Lung microvascular endothelial cell (primary cell): ENCODE data around the gene KATNB1. TPM values are rescaled to one million over a fixed set of nuclear protein-coding genes. Genes with fewer than 3 reads are reported as not detected.
"Not testable (repeated sequence)": the region's sequence is repeated elsewhere in the genome, so short reads cannot be mapped to it uniquely, and the experiment has no call there.

ENCODE experiments used
- DNase-seq, 2 donors: peaks; one replicate each; pipeline versions ENCODE4 v3.0.0 to v3.0.0-alpha.2; 2010; ENCODE audit warnings: low read depth in 2 of 2
- total RNA-seq: library from RNA; depleted of rRNA; stranded (reverse); fragments of >200 nt; gene quantifications from 2 replicates; pipeline ENCODE4 v1.2.1, GENCODE V29; 2014

KATNB1 gene
- total RNA-seq, 1 donor from 2014 or later = 23.2 TPM

- DNase-seq = peak in 1 of 2 donors; percentile 74
Measured at GRCh38 chr16:57791195-57791892, 55.8 kb downstream of the KATNB1 start.

GRCh38 chr16:57791893-57792461, 56.4 kb downstream of the KATNB1 start:
- DNase-seq = no peak

DNA sequence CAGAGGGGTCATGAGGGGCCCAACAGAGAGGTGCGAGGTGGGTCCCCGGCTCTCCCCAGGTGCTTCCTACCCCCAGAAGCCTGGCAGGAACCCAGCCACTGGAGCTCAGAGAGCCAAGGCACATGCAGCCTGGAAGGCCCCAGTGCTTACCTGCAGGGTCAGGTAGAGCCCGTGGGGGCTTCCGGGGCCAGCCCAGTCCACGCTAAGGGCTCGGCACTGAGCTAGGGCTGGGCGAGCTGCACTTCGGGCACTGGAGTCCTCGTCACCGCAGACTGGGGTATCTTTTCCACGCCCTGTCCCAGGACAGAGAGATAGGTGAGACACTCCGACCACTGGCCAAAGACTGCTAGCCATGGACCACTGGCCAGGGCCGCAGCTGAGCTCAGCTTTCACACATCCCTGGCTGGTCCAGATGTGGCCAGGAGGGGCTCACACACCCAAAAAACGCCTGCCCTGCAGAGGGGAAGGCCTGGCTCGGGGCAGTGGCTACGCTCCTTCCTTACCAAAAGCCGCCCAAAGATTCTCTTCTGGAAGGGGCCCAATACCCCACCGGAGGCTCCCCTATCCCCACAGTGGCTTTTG, 59.4 kb downstream of the KATNB1 start:
- DNase-seq = no peak

DNA sequence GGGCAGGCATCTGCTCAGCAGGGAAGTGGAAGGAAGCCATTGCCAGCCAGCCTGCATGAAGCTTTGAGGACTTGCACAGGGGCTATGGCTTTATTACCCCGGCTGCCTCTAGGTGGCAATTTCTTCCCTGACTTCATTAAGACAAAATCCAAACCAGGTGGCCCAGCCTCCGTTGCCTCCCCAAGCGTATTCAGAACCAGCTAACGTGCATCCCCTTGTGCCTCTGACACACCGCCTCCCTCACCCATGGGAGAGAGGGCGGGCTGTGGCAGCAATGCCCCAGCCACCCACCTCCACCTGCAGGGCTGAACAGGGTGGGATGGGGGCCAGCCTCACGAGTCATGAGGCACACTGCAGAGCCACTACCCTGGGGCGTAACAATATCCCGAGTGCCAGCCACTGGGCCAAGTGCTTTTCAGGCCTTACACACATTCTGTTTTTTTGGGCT, 59.9 kb downstream of the KATNB1 start:
- DNase-seq = peak; percentile 57 to 60

DNA sequence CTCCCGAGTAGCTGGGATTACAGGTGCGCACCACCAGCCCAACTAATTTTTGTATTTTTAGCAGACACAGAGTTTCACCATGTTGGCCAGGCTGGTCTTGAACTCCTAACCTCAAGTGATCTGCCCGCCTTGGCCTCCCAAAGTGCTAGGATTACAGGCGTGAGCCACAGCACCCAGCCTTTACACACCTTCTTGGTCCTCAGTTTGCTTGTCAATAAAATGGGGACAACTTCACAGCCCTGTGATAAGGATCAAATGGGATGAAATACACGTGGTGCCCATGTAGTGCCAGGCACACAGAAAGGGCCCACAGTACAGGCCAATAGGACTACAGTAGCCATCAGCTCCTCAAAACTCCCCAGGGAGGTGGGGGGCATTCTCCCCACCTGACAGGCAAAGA, 60.4 kb downstream of the KATNB1 start:
- DNase-seq = not testable (repeated sequence)

- no peak for DNase-seq
Measured at GRCh38 chr16:57797216-57797525, 61.6 kb downstream of the KATNB1 start.

GRCh38 chr16:57797526-57798266, 62.1 kb downstream of the KATNB1 start:
- DNase-seq = no peak

GRCh38 chr16:57798267-57798810, 62.8 kb downstream of the KATNB1 start:
- DNase-seq = no peak

DNA sequence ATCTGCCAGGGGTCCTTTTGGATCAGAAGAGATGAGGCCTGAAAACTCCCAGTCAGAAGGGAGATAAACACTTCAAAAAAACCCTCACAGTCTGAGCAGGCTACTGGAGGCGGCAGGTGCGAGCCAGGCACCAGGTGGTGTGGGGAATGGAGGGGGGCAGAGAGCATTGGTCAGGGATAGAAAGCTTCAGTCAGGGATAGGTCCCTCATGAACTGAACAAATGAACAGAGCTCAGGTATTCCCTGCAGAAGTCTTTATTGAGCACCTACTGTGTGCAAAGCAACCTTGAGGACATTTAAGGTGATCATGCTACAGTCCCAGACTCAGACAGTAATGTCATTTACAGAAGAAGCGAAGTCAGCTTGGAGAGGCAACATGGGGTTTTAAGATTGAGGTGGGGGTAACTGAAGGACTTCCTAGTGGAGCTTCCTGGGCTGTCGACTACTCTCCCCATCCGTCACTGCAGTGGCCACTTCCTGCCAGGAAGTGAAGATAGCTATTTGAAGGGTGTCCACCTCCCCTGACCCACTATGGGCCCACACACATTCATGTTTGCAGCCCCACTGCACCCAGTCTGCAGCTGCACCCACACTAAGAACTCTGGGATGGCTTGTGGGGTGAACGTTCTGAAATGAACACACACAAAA, 63.5 kb downstream of the KATNB1 start:
- DNase-seq = no peak

DNA sequence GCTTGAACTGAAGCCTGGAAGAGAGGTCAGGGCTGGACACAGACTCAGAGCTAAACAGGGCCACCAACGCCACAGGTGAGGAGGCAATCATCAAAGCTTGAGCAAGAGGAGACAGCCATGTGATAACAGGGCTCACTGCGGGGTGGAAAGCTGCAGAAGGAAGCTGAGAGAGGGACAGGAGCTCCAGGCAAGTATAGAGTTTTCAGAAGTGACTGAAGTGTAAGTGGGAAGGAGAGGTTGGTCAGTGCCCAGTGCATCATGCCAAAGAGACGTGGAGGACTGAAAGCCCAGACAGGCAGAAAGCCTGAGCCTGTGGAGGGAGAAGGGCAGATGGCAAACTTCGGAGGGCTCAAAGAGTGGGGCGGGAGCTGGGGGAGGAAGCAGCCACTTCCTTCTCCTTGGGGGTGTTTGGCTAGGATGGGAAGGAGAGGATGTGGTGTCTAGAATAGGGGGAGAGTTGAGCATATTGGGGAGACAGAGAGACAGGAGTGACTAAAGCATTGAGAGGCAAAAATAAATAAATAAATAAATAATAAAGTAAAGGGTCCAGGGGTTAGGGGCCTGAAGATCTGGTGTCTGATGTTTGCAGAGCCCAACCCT, 64.1 kb downstream of the KATNB1 start:
- peak in 1 of 2 donors; percentile 23 for DNase-seq

DNA sequence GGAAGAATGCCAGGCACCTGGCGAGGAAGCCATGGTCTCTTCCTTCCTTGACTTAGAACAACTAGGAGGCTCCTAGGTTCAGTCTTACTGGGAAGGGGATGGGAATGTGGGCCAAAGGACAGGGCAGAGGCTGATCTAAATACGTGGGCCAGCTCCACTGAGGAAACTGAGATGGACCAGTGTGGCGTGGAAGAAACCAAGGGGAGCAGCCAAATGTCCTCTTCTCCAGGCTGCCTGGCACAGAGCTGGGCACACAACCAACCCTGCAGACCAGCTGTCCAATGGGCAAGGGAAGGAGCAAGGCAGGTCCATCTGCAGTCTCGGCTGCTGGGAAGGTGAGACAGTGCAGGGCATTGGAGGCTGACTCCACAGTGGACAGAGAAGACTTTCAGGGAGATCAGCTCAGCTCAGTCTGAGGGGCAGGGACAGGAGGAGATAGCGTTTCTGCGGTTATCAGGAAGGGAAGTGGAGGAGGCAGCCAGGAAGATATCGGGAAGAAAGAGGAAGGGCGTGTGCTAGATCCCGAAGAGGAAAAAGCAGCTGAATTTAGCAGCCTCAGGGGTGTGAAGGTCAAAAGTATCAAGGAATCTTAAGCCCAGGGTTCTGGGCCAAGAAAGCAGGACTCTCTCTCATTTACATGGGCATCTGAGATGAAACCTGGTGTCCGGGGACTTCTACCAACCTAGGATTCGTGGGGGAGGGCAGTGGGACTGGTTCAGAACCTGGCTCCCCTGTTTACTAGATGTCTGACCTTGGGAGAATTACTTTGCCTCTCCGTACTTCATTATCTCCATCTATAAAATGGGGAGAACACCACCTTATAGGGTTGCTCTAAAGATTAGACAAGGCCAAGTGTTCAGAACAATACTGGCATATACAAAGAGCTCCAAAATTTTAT, 64.9 kb downstream of the KATNB1 start:
- DNase-seq = peak in 1 of 2 donors; percentile 19

DNA sequence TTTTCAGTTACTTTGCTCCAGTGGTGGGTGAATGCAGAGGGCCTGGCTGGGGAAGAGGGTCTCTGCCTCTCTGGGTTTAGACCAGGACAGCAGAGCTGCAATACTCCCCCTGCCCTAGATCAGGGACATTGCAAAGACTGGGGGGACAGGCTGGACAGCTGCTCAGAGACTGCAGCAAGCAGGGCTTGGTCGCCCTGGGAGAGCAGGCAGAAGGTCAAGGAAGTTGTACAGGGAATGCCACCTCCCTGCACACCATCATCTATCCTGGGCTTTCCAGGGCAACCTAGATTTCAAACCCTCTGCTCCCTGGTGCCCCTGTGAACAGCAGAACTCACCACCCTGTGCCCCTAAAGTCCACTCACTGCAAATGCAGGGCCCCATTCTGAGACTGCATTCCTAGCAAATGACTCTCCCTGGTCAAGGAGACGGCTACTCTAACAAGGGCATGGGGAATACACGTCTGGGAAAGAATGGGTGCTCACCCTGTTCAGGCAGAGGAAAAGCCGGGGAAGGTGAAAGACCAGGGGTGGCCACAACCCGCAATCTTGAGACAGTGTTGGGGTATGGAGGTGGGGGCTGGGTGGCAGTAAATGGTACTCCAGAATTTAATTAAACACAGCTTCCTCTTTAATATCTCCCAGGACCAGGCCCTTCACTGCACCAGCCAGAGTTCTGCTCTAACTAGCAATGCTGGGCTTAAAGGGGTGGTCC, 65.7 kb downstream of the KATNB1 start:
- DNase-seq = peak in 1 of 2 donors; percentile 63

GRCh38 chr16:57801809-57802340, 66.3 kb downstream of the KATNB1 start:
- peak in 1 of 2 donors; percentile 24 for DNase-seq

- peak; percentile 85 to 94 for DNase-seq
Measured at GRCh38 chr16:57802341-57803133, 67.0 kb downstream of the KATNB1 start, which contains the start of gene KIFC3. Gene KIFC3, minus strand, starts transcription at chr16:57802491. Its CDS starts 4,248 bp downstream, at chr16:57798243.

GRCh38 chr16:57803134-57803990, 67.8 kb downstream of the KATNB1 start:
- no peak for DNase-seq

DNA sequence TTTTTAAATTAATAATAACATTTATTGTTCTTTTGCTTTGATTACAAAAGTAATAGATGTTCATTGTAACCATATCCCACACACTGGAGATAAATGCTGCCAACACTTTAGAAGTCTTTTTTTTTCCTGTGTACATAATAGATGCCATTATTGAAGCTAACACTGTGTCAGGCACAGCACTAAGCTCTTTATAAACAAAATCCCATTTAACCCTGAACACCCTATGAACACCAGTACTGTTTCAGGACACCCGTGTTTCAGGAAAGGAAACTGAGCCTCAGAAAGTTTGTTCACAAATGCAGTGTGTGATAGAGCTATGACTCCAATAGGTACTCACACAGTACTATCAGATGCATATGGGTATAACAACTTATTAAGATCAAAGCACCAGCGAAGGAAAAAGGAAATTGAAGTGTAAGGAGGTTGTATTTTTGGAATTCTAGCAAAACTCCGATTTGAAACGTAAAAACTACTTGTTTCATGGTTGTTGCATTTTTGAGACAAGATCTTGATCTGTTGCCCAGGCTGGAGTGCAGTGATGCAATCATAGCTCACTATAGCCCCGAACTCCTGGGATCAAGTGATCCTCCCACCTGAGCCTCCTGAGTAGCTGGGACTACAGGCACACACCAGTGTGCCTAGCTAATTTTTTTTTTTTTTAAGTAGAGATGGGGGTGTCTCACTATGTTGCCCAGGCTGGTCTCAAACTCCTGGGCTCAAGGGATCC, 68.7 kb downstream of the KATNB1 start:
- no peak for DNase-seq

DNA sequence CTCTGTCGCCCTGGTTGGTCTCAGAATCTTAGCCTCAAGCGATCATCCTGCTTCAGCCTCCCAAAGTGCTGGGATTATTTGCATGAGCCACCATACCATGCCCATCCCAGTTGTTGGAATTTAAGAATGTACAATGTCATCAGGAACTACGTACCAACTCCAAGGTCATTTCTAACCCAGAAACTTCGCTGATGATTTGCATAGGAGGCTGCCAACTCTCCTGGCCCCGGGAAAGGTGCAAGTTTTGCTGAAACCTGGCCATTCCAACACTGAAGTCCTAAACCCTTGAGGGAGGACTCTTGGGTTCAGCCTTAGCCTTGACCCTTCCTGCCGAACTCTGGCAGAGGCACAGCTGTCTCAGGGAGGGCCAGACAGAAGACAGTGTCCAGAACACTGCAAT, 69.6 kb downstream of the KATNB1 start:
- no peak for DNase-seq
